ENCODE results near the gene ARHGAP42.

Gene ARHGAP42

GRCh38 chr11:100683126-100683525, 4.0 kb upstream of the ARHGAP42 start:
- DNase-seq, result no peak

- DNase-seq, result no peak
These were observed 2.7 kb upstream of the ARHGAP42 start for GRCh38 chr11:100684101-100685065.

GRCh38 chr11:100686476-100687053, 523 bp upstream of the ARHGAP42 start:
- no peak for DNase-seq

GRCh38 chr11:100687630-100688395, 725 bp downstream of the ARHGAP42 start:
- peak; percentile 3 for DNase-seq

GRCh38 chr11:100689141-100689540, 2.1 kb downstream of the ARHGAP42 start:
- no peak for DNase-seq

GRCh38 chr11:100691896-100692653, 5.0 kb downstream of the ARHGAP42 start:
- no peak for DNase-seq

- no peak for DNase-seq
These were observed 8.8 kb downstream of the ARHGAP42 start for GRCh38 chr11:100695911-100696310.

- no peak for DNase-seq
These were observed 16.1 kb downstream of the ARHGAP42 start for GRCh38 chr11:100703139-100703538.

GRCh38 chr11:100703801-100704575, 16.9 kb downstream of the ARHGAP42 start:
- DNase-seq, result no peak

- DNase-seq, result no peak
These were observed 18.4 kb downstream of the ARHGAP42 start for GRCh38 chr11:100705447-100705846.

GRCh38 chr11:100706179-100706578, 19.1 kb downstream of the ARHGAP42 start:
- no peak for DNase-seq

- DNase-seq, result no peak
These were observed 22.3 kb downstream of the ARHGAP42 start for GRCh38 chr11:100709233-100709957.

GRCh38 chr11:100711984-100712383, 24.9 kb downstream of the ARHGAP42 start:
- no peak for DNase-seq

- no peak for DNase-seq
These were observed 25.5 kb downstream of the ARHGAP42 start for GRCh38 chr11:100712583-100712982.

GRCh38 chr11:100715165-100715761, 28.2 kb downstream of the ARHGAP42 start:
- no peak for DNase-seq

- DNase-seq, result no peak
These were observed 29.8 kb downstream of the ARHGAP42 start for GRCh38 chr11:100716838-100717237.

GRCh38 chr11:100719362-100719761, 32.3 kb downstream of the ARHGAP42 start:
- DNase-seq, result no peak

- no peak for DNase-seq
These were observed 32.7 kb downstream of the ARHGAP42 start for GRCh38 chr11:100719809-100720221.

- no peak for DNase-seq
These were observed 39.6 kb downstream of the ARHGAP42 start for GRCh38 chr11:100726680-100727079.

- DNase-seq, result no peak
These were observed 40.3 kb downstream of the ARHGAP42 start for GRCh38 chr11:100727410-100727809.

GRCh38 chr11:100730266-100730665, 43.2 kb downstream of the ARHGAP42 start:
- no peak for DNase-seq

All from CD4-positive, alpha-beta T cell treated with Interleukin-17A for 4 hours (primary cell).